Epithelial cell of prostate (primary cell): Measurements from ENCODE around the gene FRMD4A.

Source experiments
- DNase-seq: peaks from one replicate; pipeline ENCODE4 v3.0.0-alpha.2; 2011; ENCODE audit warnings: low read depth, low spot score
- H3K27ac ChIP-seq: fragments of 450-650 bp; 2 replicates; pipeline ENCODE4 v1.5.1; 2017; ENCODE audit warnings: mild to moderate bottlenecking

FRMD4A gene

DNA sequence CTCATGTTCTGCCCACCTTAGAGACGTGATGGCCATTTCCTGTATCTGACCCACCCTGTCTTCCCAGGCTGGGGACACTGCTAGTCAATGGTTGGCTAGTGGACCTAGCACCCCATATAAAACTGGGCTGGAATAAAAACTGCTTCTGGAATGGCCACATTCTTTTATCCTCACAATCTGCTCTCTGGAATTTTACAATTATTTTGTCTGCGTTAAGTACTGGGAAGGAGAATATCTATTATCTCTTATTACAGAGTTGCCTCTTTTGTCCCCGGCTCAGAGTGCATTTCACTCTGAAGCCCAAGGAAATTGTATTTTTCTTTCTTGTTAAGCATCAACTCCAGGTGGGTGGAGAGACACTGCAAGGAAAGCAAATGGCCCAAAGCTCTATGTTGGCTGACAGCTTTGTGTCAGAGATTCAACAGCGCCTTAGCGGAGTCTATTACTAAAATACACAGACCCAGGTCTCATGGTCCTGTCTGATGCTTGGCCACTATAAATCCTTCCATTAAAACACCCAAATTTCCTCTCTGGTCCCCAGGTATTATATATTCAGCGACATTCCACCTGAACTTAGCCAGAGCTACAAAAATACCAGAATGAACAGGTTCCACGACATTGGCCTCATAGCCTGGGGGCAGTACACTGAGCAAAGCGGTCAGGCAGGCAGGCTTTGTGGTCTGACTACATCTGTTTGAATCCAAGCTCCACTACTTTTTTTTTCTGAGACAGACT lies 622.3 kb downstream of the FRMD4A start:
- H3K27ac ChIP-seq, result peak overlapping the region; percentile 40

DNA sequence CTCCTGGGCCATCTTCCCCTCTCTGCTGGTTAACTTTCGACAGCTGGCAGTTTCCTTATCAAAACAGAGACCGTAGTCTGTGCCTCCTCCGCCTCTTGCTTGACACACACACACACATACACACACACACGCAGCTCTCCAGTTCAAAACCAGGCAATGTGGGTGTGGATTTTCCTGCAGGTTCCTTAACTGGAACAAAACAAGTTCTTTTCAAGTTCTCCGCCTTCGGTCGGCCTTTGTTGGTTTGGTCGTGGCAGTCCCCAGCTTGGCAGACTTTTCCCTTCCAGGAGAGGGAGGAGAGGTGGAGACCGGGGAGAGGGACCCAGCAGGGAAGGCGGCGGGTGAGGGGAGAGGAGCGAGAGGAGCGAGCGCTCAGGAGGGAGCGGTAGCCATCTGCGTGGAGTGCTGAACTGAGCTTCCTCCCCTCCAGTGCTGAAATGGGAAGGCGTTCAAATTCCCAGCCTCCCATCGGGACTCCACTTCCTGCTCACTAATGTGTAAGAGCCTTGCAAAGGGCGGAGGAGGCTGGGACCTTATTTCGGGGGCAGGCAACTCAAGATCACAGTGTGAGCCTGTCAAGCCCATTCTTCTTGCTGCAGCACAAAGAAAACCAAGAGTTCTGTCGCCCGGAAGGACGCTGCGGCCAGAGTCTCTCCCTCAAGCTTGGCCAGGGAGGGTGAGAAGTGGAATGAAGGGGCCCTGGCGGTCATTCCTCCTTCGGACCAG lies 623.4 kb downstream of the FRMD4A start:
- peak overlapping the region; percentile 40 for H3K27ac ChIP-seq

More for the DNA sequence above, 622.3 kb downstream of the FRMD4A start:
- DNase-seq, result no peak

DNA sequence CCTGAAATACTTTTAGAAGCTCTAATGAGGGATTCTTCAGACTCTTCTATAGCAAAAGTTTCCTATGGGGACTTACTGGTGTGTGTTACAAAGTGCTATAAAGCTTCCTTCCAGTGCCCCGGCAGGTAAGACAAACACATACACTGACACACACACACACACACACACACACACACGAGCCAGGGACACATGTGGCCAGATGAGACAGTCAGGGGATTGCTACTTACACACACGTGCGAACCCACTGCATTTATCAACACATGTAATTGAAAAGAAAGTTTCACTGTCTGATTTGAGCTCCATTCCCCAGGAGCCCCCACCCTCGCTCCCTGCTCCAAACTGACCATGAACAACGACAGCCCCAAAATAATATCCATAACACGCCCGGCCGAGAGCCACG lies 624.1 kb downstream of the FRMD4A start:
- no peak overlapping the region for H3K27ac ChIP-seq
- no peak for DNase-seq

More for the DNA sequence above, 623.4 kb downstream of the FRMD4A start:
- no peak for DNase-seq

DNA sequence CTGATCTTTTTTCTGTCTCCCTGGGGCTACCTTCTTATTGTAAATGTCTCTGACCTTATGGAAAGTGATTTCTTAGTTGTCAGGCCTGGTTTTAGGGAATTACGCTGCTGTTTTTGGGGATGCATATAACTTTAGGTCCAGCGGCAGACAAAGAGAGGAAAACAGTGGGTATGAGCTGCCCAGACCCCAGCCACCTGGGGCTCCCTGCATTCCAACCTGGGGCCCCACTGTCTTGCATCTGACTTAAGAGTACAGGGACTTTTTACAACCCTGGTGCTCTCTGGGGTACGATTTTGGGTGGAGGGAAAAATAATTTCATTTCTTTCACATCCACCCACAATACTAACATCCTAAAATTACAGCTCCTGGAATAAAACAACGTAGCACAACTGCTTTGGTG lies 624.5 kb downstream of the FRMD4A start:
- DNase-seq, result no peak
- H3K27ac ChIP-seq, result no peak overlapping the region

DNA sequence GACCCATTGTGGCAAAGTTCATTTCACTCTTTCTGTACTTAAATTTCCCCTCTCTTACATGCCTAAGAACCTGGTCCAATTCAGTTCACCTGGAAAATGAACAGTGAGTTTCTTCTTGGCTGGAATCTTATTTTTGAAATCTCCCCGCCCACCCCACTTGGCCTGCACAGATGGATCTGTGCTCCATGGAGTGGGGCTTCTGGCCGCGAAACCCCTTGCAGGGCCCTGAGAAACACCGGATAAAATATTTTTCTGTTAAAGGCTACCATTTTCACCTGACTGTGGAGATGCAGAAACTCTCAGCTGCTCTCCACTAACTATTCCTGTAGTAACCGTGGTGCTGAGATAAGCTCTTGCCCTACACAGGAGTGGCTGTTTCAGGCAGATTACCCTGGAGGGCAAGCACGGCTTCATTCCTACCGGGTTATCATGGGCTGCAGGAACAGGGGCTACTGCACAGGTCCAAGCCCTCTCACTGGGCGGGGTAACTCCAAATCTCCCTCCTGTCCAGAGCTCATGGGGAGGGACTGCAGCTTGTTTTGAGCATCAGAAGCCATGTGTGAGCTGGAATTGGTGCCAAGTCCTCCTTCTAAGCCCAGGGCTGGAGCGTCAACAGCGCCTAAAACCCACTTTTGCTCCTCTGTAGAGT lies 625.1 kb downstream of the FRMD4A start:
- no peak overlapping the region for H3K27ac ChIP-seq
- DNase-seq, result no peak

DNA sequence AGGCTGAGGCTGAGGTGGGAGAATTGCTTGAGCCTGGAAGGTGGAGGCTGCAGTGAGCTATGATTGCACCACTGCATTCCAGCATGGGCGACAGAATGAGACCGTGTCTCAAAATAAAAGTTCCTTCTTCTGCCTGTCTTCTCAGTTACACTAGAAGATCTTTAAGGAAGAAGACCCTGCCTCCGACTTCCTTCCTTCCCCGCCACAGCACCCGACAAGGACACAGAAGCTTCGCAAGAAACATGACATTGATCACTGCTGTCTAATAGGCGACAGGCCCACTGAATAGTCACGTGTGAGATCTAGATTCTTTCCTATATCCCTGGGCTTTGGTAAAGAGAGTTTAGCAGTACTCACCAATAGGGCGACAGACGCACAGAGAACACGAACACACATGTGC lies 625.8 kb downstream of the FRMD4A start:
- H3K27ac ChIP-seq, result no peak overlapping the region
- no peak for DNase-seq

DNA sequence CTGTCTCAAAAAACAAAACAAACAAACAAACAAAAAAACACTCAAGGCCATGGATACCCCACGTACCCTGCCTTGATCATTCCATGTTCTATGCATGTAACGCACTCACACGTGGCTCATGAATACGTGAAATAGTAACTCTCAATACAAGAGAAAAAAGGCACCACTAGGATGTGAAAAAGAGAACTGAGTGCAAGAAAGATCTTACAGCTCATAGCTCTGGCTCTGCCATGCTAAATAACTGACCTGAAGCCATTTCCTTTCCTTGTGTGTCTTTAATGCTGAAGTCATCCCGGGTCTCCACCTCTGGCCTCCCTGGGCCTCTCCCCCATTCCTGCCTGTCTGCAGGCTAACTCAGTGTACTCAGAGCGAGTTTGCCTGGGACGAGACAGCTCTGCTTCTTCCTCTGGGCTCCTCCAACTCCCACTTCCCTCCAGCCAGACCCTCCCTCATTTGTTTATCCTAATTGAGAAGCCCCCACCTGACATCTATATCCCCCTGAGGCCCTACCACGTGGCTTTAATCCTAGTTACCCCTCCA lies 626.7 kb downstream of the FRMD4A start:
- H3K27ac ChIP-seq, result no peak overlapping the region
- no peak for DNase-seq

DNA sequence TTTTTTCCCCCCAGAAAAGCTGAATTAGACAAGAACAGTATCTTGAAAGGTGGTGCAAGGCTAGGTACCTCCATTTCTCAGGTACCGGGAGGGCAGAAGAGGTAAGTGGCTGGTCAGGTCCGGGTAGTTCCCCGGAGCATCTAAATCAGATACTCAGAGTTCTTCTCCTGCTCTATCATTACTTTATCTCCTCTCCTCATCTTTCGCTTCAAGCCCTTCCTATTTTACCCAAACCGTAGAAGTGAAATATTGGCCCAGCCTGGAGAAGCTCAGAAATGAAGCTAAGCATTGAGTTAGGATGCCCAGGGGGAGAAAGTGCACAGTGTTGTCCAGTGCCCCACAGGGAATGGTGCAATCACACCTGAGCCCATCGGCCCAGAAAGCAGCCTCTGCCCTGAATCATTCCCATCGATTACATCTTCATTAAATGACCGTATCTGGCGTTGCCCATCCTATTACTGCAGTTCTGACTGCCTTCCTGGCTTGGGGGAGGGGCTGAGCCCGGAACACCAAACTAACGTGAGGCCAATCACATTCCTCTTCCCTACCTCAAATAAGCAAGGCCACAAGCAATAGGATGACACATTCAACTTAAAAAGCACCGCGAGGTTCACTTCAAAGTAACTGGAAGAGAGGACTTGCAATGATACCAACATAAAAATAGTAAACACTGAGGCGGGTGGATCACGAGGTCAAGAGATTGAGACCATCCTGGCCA lies 627.5 kb downstream of the FRMD4A start:
- no peak for DNase-seq
- no peak overlapping the region for H3K27ac ChIP-seq

DNA sequence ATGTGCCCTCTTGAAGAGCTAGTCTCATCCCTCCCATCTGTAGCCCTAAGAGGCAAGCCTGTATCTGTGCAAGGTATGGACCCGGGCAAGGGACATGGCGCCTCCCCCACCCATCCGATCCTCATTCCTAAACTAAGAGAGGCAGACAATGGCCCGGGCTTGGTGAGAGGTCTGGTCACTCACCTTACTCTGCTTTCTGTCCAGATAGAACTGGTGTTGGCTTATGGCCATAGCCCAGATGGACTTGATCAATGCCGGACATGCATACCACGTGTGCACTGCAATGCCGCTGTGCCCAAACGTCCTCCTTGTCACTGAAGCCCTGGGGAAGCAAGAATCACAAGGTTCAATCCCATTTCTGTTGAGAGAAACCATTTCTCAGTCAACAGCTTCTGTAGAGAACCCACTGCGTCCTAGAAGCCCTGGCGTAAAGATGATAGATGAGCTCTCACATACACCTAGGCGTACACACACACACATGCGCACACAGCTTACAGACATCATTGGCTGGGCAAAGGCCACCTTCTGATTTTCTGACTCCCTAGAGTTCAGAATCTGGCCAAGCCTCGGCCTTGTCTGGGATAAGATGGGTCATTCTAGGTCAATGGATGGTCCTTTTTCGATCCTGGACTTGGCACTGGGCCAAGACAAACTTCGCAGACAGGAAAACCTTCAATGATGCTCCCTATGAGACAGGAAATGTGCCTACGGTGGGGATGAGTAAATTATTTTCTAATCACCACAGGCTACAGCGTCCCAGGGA lies 629.4 kb downstream of the FRMD4A start:
- H3K27ac ChIP-seq, result no peak overlapping the region
- DNase-seq, result no peak

DNA sequence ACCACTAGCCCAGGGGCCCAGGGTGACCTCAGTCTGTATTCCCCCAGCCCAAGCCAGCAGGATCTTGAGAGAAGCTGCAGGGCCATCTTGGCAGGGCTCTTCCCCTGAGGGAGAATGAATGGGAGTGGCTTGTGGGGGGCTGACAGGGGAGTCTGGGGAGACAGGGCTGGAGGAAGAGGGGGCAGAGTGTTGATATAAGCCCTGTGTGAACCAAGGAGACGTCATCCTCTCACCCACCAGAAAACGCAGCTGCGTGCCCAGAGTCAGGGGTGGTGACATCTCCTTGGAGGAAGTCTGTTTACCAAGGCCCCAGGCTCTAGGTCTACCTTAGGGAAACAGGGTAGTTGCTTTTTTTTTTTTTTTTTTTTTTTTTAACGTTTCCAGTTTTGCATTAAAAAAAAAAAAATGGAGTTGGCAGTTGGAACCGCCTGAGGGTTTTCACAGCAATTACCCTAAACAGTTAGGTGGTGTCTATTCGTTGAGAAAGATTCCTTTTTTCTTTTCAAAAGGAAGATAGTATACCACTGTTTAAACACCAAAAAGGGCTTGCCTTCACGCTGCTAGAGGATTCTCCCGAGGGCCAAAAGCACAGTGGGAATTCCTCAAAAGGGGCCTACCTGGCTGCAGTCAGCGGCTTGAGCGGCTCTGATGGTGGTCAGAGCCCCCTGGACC lies 630.1 kb downstream of the FRMD4A start:
- no peak overlapping the region for H3K27ac ChIP-seq
- no peak for DNase-seq

DNA sequence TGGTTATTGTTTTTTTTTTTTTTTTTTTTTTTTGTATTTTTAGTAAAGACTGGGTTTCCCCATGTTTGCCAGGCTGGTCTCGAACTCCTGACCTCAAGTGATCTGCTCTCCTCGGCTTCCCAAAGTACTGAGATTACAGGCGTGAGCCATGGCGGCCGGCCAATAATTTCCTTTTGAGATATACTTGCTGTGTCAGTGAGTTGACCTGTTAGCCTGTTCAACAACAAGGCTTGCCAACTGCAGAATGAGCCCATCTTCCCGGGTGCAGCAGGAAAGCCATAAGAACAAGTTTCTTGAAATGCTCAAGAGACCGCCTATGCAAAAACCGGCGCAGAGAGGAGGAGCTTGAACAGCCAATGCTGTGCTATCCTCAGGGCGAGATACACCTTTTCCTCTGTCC lies 631.5 kb downstream of the FRMD4A start:
- DNase-seq, result no peak
- no peak overlapping the region for H3K27ac ChIP-seq

DNA sequence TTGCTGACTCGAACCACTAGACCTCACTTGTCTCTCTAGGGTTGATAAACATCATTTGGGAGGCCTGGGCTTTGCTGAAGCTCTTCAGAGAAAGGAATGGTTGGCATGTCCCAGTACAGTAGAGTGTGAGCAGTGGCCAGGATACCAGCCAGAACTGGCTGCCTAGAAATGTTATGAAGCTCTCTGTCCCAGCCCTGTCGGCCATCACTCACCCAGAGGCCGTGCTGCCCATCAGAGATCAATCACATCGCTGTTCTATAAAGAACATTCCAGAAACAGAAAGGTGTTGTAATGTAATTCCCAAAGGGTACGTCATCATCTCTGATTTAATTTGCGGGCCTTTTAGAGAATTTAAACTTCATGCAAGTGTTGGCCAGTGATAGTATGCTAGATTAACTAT lies 632.5 kb downstream of the FRMD4A start:
- DNase-seq, result no peak
- no peak overlapping the region for H3K27ac ChIP-seq

DNA sequence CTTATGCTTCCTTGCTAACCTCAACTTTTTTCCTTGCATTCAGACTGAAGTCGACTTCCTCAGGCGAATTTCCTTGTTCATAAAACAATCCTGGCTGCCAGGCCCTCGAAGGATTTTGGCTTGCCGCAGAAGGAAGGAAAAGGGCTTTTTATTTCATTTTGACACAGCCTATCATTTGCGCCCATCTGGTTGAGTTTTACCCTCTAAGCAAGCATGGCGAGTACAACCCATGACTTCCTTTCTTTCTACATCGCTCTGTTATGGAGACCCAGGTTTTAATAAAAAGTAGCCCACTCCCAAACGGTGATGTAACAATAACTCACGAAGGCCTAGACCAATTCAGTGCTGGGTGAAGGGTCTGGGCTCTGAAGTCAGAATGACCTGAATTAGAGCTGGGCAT lies 634.7 kb downstream of the FRMD4A start:
- no peak for DNase-seq
- no peak overlapping the region for H3K27ac ChIP-seq

DNA sequence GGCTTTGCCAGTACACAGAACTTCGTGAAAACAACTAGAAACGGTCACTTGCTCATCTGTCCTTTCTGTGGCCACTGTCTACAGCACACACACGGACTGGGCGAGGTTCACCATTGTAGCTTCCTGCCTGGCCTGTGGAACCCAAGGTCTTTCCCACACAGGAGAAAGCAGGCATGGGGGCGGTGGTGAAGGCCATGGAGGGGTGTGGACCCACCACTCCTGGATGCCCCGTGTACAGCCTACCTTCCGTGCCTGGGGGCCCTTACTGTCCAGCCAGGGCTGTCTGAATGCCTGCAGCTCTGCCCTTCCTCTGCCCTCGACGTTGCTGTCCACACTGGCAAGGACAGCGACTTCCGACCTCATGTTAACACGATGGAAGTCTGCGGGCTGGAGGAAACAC lies 635.1 kb downstream of the FRMD4A start:
- DNase-seq, result no peak
- no peak overlapping the region for H3K27ac ChIP-seq

DNA sequence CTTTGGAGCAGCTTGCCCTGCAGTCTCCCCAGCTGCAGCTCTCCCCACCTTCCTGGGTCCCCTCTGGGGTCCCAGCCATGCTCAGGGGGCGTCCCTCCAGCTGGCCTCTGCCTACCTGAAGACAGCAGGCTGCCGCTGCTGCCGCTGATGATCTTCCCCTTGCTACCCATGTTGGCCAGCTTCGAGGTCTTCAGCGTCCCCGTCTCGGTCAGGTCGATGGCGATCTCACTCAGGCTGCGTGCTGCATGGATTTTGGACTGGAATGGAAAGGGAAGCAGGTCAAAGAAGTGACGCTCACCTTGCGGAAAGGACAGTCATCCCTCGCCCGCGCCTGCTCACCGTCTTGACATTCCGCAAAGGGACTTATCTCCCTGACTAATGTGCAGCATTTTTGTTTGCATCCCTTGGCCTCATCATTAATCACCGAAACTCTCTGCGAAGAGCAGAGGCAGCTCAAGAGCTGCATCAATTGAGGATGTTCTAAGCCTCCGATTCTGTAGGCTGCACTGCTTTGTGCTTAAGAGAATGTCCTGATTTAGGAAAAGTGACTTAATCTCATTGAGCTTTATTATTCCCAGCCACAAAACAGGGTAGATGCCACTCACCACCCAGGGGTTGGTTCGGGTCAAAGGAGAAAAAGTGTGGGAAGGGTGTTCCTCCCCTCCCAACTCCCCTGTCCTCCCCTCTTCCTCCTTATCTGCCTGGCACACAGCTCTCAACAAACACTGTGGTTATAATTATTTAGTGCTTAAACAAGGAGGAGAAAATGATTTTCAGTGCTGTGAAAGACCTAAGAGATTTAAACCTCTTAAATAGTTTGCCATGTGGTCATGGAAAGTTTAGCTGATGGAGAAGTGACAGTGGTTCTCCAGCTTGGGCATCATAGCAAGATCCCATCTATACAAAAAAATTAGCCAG lies 636.7 kb downstream of the FRMD4A start:
- DNase-seq, result no peak

DNA sequence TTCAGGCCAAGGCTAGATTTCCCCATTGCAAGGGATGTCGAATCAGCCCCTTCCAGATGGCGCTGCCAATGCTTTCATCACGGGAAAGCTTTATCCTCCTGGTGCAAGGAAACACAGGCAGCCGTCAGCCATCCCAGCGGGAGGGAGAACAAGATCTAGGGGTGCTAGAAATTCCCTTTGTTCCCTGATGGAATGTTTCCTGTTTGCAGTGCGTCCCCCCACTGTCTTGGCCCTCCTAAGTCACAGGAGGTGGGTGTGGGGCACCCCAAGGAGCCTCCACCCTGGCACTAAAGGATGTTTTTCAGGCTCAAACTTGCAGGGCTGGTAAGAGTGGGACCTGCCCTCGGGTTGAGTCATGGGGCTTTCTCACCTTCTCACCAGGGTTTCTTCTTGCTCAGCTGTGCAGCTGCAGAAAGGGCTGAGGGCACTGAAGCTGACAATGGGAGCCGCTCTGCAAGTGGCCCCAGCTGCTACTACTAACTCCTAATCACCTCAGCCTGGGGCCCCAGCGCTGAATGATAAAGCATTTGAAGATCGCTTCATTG lies 640.4 kb downstream of the FRMD4A start:
- peak; percentile 62 for DNase-seq
- H3K27ac ChIP-seq, result peak overlapping the region; percentile 59

More for the DNA sequence above, 636.7 kb downstream of the FRMD4A start:
- no peak overlapping the region for H3K27ac ChIP-seq

DNA sequence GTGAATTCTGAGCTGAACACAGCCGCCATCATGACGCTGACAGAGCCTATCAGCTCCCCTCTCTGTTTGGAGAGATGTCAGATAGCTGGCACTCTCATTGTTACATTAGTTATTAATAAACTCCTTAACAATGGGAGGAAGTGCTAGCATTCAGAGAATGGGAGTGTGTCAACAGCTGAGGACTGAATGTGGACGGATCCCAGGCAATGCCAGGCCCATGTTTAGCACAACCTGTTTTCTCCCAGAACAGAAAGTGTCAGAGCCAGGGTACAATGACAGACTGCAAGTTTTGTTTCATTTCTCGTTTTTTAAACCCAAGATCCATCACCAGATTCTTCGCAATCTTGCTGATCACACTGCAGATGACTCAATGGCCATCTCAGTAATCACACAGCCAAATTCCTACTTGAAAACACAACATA lies 644.4 kb downstream of the FRMD4A start:
- peak overlapping the region; percentile 54 for H3K27ac ChIP-seq
- DNase-seq, result no peak

DNA sequence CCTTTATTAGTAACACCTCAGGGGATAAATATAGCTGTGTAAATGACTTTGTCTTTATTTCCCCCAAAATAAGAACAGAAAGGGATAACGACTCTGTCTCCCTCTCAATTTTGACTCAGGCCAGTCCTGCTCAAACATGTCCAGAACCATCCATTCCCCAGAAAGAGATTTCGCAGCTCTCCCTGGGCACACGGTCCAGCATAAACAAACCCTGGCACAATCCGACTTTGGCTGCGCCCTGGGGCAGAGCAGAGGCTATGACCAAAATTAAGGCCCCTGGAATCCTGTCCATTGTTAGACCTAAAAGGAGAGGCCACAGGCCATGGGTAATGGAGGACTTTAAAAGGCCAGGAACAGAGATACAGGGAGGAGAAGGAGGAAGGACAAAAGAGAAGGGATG lies 644.8 kb downstream of the FRMD4A start:
- peak overlapping the region; percentile 54 for H3K27ac ChIP-seq
- no peak for DNase-seq
